ENCODE data around the gene SETBP1.

The SETBP1 gene

DNA sequence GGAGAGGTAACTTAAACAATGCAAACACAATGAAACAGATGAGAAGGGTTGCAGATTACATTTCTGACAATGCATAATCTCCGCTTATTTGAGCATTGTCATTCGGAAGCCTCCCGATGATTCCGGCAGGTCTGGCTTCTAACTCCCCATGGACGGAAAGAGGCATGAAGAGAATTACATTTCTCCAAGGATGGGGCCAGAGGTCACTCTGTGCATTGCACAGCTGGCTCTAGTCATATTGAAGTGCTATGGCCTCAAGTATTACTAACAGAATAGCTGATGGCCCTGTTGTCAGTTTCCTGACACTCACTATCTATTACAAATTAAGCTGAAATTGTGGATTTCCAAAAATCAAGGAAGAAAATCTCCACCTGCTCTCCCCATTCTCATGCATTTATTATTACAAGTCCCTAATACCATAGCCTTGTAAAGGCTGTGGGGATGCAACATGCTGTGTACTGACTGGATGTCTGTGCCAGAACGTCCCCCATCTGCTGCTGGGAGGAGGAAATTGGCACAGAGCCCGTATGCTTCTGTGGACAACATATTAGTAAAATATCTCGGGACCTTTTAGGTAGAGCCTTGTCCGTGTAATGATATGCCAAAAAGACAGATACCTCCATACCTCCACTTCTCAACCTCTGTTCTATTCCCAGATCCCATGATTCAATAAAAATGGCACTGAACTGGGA is 168.1 kb downstream of the SETBP1 start:
- no peak for DNase-seq

DNA sequence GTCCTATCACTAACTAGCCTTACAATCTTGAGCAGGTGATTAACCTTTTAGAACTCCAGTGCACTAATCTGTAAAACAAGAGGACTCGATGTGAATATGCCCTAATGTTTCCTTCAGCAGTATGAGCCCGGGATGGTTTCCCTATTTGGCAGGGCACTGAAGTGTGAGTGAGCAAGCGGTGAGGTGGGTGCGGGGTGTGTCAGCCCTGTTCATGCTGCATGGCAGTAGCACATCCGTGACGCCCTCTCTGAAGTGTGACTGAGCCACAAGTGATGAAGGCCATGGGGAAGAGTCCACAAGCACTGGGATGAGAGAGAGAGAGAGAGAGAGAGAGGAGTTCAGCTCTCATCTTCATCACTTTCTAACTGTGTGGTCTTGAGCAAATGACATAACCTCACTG is 168.7 kb downstream of the SETBP1 start:
- no peak for DNase-seq

DNA sequence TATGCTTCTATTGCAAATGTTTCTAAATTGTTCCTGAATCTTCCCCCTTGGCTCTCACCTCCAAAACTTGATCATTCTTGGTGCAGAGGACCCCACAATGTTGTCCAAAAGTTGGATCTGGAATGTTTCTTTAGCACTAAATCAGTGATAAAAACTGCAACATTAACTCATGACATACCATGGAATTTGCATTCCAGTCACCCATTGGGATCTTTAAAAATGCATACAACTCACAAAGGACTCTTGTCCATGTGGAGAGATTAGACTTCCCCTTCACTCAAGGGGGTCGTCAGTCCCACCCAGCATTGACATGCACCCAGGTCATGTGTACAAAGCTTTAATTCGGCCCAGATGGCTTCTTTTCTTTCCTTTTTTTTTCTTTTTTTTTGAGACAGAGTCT is 169.3 kb downstream of the SETBP1 start:
- DNase-seq = no peak

DNA sequence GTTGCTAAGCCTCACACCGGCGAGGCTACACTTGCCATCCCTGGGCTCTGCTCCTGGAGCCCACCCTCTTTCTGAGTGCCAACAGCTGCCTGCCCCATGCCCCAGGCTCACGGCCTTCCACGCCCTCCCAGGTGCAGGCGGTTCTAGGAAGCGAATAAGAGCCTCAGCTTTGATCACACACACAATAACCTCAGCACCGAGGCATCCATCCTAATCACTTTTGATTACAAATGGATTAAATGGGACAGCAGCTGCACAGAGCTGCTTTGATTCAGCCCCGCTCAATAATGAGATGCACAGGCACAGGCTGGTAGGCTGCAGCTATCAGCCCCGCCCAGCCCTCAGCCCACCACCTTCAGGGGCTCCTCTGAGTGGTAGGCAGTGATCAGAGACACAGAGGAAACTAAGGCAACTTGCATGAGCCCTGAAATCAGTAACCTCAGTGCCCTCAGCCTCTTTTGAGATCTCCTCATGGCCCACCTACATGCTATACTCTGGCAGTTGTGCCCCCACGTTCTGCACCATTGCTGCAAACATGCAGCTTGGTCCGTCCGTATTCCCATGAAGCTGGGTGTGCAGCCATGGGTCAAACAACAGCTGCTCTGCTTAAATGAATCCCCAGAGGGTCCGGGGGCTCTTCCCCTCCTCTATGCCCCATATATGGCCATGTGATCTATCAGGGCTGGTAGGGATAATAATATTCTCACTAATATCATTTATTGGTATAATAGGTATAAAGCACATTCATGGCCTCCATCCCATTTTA is 171.4 kb downstream of the SETBP1 start:
- DNase-seq = no peak

GRCh38 chr18:44852818-44853217 is 172.1 kb downstream of the SETBP1 start:
- DNase-seq = no peak

DNA sequence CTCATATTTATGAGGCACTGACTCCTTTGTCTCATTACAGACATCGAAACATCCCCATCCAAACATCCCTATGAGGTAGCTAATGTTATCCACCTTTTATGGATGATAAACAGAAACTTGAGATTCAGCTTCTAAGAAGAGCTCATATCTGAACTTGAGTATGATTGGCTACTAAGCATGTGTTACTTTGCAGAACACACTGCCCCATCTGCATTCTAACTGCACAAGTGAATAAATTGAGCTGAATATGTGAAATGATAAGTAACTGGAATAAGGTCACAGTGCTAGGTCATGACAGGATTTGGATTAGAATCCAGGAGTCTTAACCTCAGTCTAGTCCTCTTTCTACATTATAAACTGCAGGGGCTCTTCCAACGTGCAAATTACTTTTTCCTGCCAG is 172.7 kb downstream of the SETBP1 start:
- DNase-seq = no peak

- DNase-seq = no peak
Measured at GRCh38 chr18:44855681-44856080, 175.0 kb downstream of the SETBP1 start.

- DNase-seq = no peak
Measured at GRCh38 chr18:44856157-44856556, 175.5 kb downstream of the SETBP1 start.

DNA sequence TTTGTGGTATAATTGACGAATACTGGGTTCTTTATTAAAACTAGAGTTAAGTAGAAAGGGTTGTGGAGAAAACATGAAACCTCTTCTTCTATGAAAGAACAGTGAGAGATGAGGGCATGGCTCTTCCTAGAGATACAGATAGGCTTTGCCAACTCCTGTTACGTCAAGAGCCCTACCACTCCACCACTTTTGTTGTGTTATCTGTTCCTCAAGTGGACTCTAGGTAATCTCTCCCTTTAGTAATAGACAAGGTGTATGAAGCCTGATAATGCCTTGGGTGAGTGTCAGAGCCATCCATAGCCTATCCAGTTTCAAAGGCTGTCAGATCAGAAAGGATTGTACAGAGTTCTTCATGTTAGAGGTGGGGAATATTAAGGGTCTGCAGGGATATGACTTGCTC is 176.4 kb downstream of the SETBP1 start:
- no peak for DNase-seq

DNA sequence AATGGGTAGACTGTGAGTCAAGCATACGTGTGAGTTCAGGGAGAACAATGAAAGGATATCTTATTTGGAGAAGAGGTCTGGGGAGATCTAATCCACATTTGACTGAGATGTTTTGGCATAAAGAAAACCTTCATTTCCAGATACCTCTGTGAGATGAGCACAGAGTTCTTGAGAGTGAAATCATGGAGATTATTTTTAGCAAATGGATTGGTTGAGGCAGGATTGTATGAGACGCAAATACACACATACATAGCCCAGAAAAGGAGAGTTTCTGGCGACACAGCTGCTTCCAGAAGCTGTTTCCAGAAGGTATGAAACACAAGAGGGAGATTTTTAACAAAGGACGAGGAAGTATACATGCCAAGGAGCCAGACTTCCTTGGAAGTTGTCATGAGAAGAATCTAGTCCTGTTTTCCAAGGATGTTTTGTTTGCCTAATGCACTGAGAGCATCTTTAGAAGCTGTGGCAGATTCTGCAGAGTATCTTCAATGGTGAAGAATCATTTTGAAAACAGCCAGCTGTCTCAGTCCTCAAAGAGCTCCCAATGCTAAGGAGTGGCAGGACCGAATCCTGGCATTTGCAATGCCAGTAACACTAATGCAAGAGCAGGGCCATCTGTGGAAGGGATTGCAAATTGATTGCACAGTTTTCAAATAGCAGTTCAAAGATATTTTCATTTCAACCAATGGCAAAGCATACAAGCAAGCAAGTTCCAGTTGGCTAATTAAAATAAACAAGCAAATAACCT is 177.2 kb downstream of the SETBP1 start:
- no peak for DNase-seq

- DNase-seq = no peak
Measured at GRCh38 chr18:44859263-44859662, 178.6 kb downstream of the SETBP1 start.

DNA sequence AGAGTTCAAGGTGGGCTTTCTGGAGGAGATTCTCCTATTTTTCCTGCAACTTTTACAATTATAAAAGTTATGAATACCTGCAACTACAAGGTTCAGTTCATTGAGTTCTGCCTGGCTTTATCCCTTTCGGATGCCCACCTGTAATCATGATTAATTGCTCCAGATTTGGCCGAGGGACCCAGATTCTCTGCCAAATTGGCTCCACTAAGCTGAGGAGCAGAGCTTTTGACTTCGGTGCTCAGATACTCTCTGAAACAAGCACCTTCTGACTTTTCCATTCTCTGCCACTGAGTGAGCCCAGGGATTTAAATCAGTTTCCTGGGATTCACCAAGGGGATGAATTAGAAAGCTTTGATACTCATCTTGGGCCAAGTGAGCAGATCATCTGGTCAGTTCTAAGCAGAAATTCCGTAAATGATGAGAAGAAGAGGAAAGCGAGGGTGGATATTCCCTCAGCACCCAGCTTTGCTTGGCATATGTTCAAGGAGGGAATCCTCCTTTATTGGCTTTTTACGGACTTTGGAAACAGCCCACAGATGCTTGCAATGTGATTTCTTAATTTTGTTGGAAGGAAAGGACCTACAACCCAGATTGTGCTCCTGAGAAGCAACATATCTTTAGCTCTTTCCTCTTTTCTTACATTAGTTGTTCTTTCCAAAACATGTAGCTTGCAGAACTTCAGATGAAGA is 179.2 kb downstream of the SETBP1 start:
- no peak for DNase-seq

DNA sequence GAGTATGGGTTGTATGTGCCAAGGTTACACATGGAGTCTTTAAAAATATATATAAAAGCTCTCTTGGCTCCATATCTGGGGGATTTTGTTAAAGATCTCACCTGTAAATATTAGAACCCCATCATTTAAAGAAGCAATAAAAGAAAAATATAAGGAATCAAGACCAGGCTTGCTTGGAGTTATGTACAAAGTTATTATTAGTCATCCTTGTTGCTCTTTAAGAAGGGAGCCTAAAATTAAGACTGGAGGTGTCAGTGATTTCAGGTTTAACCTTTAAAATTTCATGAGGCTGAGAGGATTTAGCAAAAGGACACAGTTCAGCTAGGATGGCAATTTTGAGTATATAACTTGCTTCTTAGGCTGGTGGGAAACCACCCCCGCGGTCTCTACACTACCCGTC is 181.4 kb downstream of the SETBP1 start:
- DNase-seq = no peak

DNA sequence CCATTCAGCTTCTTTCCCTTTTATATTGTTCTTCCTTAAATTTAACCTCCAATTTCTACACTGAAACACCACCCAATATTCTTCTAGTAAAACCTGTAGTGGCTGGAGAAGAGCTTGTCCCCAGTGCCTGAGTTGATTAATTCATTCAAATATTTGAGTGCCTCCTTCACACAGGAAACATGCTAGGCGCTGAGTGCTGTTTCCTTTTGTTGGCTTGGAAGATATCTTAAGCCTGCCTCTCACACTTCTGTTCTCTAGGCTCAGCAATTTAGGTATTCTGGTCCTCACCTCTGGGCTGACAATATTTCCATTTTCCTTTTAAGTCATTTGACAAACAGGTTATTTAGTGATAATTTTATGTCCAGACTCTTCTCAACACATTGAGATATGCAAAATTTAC is 185.4 kb downstream of the SETBP1 start:
- no peak for DNase-seq

GRCh38 chr18:44869533-44869932 is 188.8 kb downstream of the SETBP1 start:
- DNase-seq = no peak

DNA sequence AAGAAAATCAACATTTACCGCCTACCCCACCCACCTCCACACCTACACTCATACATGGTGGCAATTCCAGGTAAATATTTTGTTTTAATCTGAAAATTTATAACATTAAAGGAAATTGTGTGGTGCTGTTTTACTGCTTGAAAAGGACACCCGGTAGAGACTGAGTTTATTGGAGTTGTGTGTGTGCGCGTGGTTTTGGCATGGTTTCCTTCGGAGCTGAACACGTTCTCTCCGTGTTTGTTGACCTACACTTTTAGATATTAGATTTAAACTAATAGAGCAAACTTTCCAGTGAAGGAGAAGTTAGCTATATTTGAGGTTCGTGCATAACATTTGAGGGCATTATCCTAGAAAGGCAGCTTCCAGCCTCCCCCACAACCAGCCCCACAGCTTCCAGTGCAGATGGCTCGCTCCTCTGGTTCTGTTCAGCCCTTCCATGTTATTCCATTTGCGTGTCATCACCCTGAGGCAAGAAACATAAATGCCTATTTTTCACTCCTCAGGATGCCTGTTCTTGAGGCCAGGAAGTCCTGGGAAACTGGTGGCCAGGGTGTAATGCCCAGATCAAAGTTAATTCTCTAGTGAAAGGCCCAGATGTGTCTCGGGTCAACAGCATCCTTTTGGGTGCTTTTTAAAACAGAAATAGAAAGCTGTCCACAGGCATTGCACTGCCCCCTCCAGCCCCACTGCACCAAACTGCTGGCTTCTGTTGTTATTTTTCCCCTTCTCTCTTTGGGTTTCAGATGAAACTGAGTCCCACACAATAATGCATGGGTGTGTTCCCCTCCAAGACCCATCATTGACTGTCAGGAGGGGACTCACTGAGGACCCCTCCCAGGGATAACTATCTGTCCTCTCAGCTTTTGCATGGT is 190.2 kb downstream of the SETBP1 start:
- DNase-seq = no peak

DNA sequence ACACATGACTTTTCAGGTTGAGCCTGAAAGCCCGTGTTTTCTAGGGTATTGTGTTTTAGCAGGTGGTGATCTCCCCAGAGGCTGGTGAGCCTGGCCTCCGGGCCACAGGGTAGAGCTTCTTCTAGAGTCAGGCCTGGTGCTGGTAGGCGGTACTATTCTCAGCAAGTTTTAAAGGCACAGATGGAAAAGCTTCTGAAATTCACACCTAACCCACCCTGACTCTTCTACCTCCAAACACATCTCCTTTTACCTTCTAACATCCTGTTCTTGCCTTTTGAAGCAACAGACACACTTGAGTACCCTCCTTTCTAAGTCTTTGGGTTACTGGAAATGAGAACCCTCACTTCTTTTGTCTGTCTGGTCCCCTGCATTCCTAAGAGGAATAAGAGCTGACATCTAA is 191.1 kb downstream of the SETBP1 start:
- DNase-seq = no peak

GRCh38 chr18:44876024-44876423 is 195.3 kb downstream of the SETBP1 start:
- no peak for DNase-seq

DNA sequence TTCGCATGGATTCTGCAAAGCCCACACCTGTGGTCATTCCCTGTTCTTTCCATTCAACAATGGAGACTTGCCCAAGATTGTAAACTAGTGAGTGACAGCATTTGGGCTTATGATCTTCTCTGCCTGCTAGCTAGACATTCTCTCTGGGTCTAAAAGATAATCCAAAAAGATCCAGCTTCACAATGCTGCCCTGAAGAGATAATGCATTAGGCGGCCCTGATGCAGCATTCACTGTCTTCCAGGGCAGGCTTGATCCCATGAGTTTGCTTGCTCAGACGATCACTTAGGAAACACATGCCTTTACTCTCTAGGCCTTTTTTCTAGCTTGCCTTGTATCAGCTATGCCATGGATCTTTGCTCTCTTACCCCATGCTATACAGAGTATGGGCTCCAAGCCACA is 196.1 kb downstream of the SETBP1 start:
- no peak for DNase-seq

- no peak for DNase-seq
Measured at GRCh38 chr18:44878335-44878734, 197.6 kb downstream of the SETBP1 start.

GRCh38 chr18:44880170-44880569 is 199.5 kb downstream of the SETBP1 start:
- no peak for DNase-seq

DNA sequence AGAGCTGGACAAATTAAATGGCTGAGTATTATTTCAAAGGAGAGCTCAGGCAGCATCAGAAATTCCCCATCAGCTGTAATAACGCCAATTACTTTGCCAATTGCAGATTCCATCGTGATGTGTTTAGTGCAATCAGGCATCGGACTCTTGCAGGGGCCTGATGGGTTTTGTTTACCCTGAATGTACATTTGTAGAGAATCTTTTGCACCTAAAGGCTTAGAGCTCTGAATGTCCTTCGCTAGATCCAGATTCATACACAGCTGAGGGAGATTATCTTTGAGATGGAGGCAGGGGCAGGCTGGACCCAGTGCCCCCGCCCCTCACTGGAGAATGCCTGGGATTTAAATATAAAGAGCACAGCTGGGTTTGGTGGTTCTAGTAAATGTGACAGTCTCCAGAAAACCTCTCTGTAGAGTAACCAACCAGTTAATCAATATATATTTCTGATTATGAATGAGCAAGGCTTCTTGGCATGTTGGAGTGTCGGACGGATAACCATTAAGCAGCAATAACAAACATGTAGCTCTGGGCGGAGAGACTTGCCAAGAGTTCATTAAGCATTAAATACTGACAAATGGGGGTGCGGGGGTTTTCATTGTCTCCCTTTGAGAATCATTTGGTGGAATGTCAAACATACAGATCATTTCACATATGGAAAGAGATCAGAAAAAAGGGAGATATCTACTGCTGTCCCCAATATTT is 200.9 kb downstream of the SETBP1 start:
- no peak for DNase-seq
